GM23338 (cell line): ENCODE results near the gene MAPK9. TPM values are rescaled to one million over a fixed set of nuclear protein-coding genes. Genes with fewer than 3 reads are reported as not detected.

ENCODE experiments used
- ATAC-seq: fragments of 200-7000 bp; cut with Tn5 transposase; 3 replicates; pipeline ENCODE4 v1.9.1; 2020
- DNase-seq: peaks from one replicate; pipeline ENCODE4 v3.0.0-alpha.2; 2015; ENCODE audit warnings: low spot score
- H2AFZ ChIP-seq: fragments of 200-600 bp; sonication (generic); 2 replicates; pipeline ENCODE4 v1.8.0; 2016; ENCODE audit warnings: antibody characterized with exemption, mild to moderate bottlenecking, moderate library complexity
- H3F3A ChIP-seq: fragments of 200-600 bp; sonication (generic); replicated peaks from 2 replicates; pipeline ENCODE4 v1.8.0; 2017; ENCODE audit warnings: antibody characterized with exemption, mixed run types, low read depth
- H3K27ac ChIP-seq: fragments of 200-600 bp; sonication (generic); 2 replicates; pipeline ENCODE4 v1.6.1; 2016; ENCODE audit warnings: low read depth
- H3K27me3 ChIP-seq: fragments of 200-600 bp; sonication (generic); 2 replicates; pipeline ENCODE4 v1.8.0; 2016; ENCODE audit warnings: mild to moderate bottlenecking, mixed run types, moderate library complexity; ENCODE audit not compliant: insufficient read depth
- H3K36me3 ChIP-seq: fragments of 200-600 bp; sonication (generic); 2 replicates; pipeline ENCODE4 v1.8.0; 2016; ENCODE audit warnings: mild to moderate bottlenecking; ENCODE audit not compliant: insufficient read depth
- H3K4me1 ChIP-seq: fragments of 200-600 bp; sonication (generic); 2 replicates; pipeline ENCODE4 v1.8.0; 2016; ENCODE audit warnings: mild to moderate bottlenecking, moderate library complexity; ENCODE audit not compliant: insufficient read depth
- H3K4me2 ChIP-seq: fragments of 200-600 bp; sonication (generic); 2 replicates; pipeline ENCODE4 v1.7.1; 2017; ENCODE audit warnings: mixed run types
- H3K4me3 ChIP-seq: fragments of 200-600 bp; sonication (generic); 2 replicates; pipeline ENCODE4 v1.6.1; 2016; ENCODE audit warnings: mixed run types
- H3K79me2 ChIP-seq: fragments of 200-600 bp; sonication (generic); replicated peaks from 2 replicates; pipeline ENCODE4 v1.8.0; 2017; ENCODE audit warnings: mild to moderate bottlenecking; ENCODE audit not compliant: insufficient read depth
- H3K9me2 ChIP-seq: fragments of 200-600 bp; sonication (generic); 2 replicates; pipeline ENCODE4 v1.8.0; 2017; ENCODE audit not compliant: insufficient read depth
- H4K20me1 ChIP-seq: fragments of 200-600 bp; sonication (generic); replicated peaks from 2 replicates; pipeline ENCODE4 v1.8.0; 2017; ENCODE audit warnings: mild to moderate bottlenecking; ENCODE audit not compliant: insufficient read depth
- H3K27ac Mint-ChIP-seq: 2 replicates; pipeline ENCODE4 v1.8.0; 2020; ENCODE audit warnings: inconsistent platforms, mild to moderate bottlenecking, moderate library complexity, mixed read lengths
- H3K27me3 Mint-ChIP-seq: 3 replicates; pipeline ENCODE4 v1.8.0; 2022; ENCODE audit warnings: low read depth, mild to moderate bottlenecking, moderate library complexity, mixed read lengths, inconsistent platforms; ENCODE audit not compliant: insufficient read depth, poor library complexity
- H3K36me3 Mint-ChIP-seq: 3 replicates; pipeline ENCODE4 v1.8.0; 2021; ENCODE audit warnings: low read depth, mild to moderate bottlenecking, inconsistent platforms, moderate library complexity, mixed read lengths
- H3K4me1 Mint-ChIP-seq: 3 replicates; pipeline ENCODE4 v1.8.0; 2020; ENCODE audit warnings: mild to moderate bottlenecking, inconsistent platforms, mixed read lengths
- H3K4me3 Mint-ChIP-seq: 3 replicates; pipeline ENCODE4 v1.8.0; 2021; ENCODE audit warnings: moderate library complexity, mild to moderate bottlenecking, inconsistent platforms, mixed read lengths
- H3K9me3 Mint-ChIP-seq: 3 replicates; pipeline ENCODE4 v1.8.0; 2020; ENCODE audit warnings: moderate library complexity, mild to moderate bottlenecking, inconsistent platforms, mixed read lengths
- CREB1 ChIP-seq: fragments of 250-450 bp; sonication (Bioruptor Pico); IDR thresholded peaks from 2 replicates; pipeline ENCODE4 v1.5.0; 2020; ENCODE audit warnings: low read depth, mild to moderate bottlenecking, moderate library complexity
- EZH2 ChIP-seq: fragments of 200-600 bp; sonication (generic); IDR thresholded peaks from one replicate; pipeline ENCODE4 v1.8.0; 2017; ENCODE audit warnings: antibody characterized with exemption, mild to moderate bottlenecking, low read depth; ENCODE audit not compliant: unreplicated experiment
- EZH2phosphoT487 ChIP-seq: fragments of 200-600 bp; sonication (generic); IDR thresholded peaks from one replicate; pipeline ENCODE4 v1.8.1; 2018; ENCODE audit warnings: antibody characterized with exemption; ENCODE audit not compliant: unreplicated experiment
- JUNB ChIP-seq: IDR thresholded peaks from one replicate; pipeline ENCODE4 v1.6.1; 2016; ENCODE audit warnings: antibody characterized with exemption; ENCODE audit not compliant: unreplicated experiment
- NANOG ChIP-seq: IDR thresholded peaks from 2 replicates; pipeline ENCODE4 v1.6.1; 2016; ENCODE audit warnings: antibody characterized with exemption, borderline replicate concordance
- POLR2AphosphoS5 ChIP-seq: IDR thresholded peaks from 2 replicates; pipeline ENCODE4 v1.6.1; 2016; ENCODE audit warnings: antibody characterized with exemption, low read depth
- STAT1 ChIP-seq: IDR thresholded peaks from one replicate; pipeline ENCODE4 v1.6.1; 2016; ENCODE audit warnings: antibody characterized with exemption; ENCODE audit not compliant: unreplicated experiment
- ZNF114 ChIP-seq: fragments of 250-450 bp; sonication (Bioruptor Pico); IDR thresholded peaks from 2 replicates; pipeline ENCODE4 v1.5.0; 2020; ENCODE audit warnings: mild to moderate bottlenecking, moderate library complexity
- ZNF331 ChIP-seq: fragments of 250-450 bp; sonication (Bioruptor Pico); IDR thresholded peaks from 2 replicates; pipeline ENCODE4 v1.5.0; 2020; ENCODE audit warnings: low read depth, mild to moderate bottlenecking, moderate library complexity
- polyA plus RNA-seq: library from polyadenylated mRNA; unstranded; fragments of >200 nt; fragmentation: Nextera tagmentation; extraction: Ambion mirVana; gene quantifications from 2 replicates; pipeline ENCODE4 v1.2.1, GENCODE V29; 2016
- total RNA-seq: library from RNA; depleted of rRNA; stranded (reverse); fragments of >200 nt; shearing (Covaris generic); gene quantifications from 2 replicates; pipeline ENCODE4 v1.2.3, GENCODE V29; 2014
- TF ChIP-seq, protein P1 (sequence below): IDR thresholded peaks from 2 replicates; pipeline ENCODE4 v1.6.1; 2016; ENCODE audit warnings: antibody characterized with exemption
- TF ChIP-seq, protein P2 (sequence below): fragments of 250-450 bp; sonication (Bioruptor Pico); IDR thresholded peaks from 2 replicates; pipeline ENCODE4 v1.5.0; 2020; ENCODE audit warnings: mild to moderate bottlenecking, moderate library complexity
- TF ChIP-seq, protein P3 (sequence below): IDR thresholded peaks from one replicate; pipeline ENCODE4 v1.6.1; 2018; ENCODE audit warnings: antibody characterized with exemption; ENCODE audit not compliant: unreplicated experiment
- TF ChIP-seq, protein P4 (sequence below), 2 experiments: fragments of 200-600 bp in 1 of 2; sonication (generic) in 1 of 2; conservative IDR thresholded peaks; 2 replicates each; pipeline versions ENCODE4 v1.5.1 to v1.6.1; 2016 to 2017; ENCODE audit warnings: antibody characterized with exemption in 2 of 2, low read depth in 2 of 2, mild to moderate bottlenecking in 2 of 2, moderate library complexity in 1 of 2

MAPK9 gene
- total and polyA plus RNA-seq, 2 experiments from 2014 or later = 16.8 to 37.0 TPM

DNA sequence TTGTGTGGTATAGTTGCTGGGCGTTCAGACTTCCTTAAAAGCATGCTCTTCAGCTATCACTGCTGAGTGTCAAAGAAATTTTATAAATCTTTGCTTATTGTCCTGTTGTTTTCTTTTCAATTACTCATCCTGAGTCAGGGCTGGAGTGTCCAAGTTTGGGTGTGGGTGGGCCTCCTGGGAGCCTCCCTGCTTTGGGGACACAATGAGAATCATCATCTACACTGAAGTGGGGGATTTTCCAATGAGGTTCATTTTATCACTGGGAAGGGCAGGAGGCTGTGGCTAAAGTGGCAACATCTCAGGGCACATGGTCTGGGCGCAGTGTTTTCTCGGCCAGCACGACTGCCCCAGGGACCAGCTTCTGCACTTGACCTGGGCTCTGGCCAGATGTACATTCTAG is 41.8 kb upstream of the MAPK9 start:
- Histone ChIP-seq H3K4me3 (no peak overlapping the region), H3K4me2 (no peak overlapping the region), H2AFZ (no peak overlapping the region), H3K79me2 (peaks cover 19% of the 10 kb centered on the region), H3F3A (peaks cover 42% of the 10 kb centered on the region), H3K27me3 (no peaks in the 10 kb centered on the region), H3K4me1 (peaks cover 15% of the 10 kb centered on the region), H4K20me1 (no peaks in the 10 kb centered on the region), H3K27ac (peak overlapping the region; percentile 89), H3K9me2 (no peaks in the 10 kb centered on the region), H3K36me3 (peaks cover 67% of the 10 kb centered on the region)
- ATAC-seq = no peak
- no peak for DNase-seq
- peaks cover 97% of the 10 kb centered on the region for H3K36me3 Mint-ChIP-seq
- no peak overlapping the region for H3K4me3 Mint-ChIP-seq
- peaks cover 4% of the 10 kb centered on the region; the same call in 2 of the 3 replicates for H3K9me3 Mint-ChIP-seq
- peak overlapping the region; percentile 61 for H3K27ac Mint-ChIP-seq
- TF ChIP-seq POLR2AphosphoS5 (no peak), JUNB (no peak), EZH2phosphoT487 (no peak), STAT1 (no peak), ZNF114 (CRISPR knock-in tag) (no peak), EZH2 (no peak), CREB1 (no peak), ZNF331 (CRISPR knock-in tag) (no peak), NANOG (no peak)
- TF ChIP-seq, protein P1, sequence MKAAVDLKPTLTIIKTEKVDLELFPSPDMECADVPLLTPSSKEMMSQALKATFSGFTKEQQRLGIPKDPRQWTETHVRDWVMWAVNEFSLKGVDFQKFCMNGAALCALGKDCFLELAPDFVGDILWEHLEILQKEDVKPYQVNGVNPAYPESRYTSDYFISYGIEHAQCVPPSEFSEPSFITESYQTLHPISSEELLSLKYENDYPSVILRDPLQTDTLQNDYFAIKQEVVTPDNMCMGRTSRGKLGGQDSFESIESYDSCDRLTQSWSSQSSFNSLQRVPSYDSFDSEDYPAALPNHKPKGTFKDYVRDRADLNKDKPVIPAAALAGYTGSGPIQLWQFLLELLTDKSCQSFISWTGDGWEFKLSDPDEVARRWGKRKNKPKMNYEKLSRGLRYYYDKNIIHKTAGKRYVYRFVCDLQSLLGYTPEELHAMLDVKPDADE = no peak
- TF ChIP-seq, protein P2, sequence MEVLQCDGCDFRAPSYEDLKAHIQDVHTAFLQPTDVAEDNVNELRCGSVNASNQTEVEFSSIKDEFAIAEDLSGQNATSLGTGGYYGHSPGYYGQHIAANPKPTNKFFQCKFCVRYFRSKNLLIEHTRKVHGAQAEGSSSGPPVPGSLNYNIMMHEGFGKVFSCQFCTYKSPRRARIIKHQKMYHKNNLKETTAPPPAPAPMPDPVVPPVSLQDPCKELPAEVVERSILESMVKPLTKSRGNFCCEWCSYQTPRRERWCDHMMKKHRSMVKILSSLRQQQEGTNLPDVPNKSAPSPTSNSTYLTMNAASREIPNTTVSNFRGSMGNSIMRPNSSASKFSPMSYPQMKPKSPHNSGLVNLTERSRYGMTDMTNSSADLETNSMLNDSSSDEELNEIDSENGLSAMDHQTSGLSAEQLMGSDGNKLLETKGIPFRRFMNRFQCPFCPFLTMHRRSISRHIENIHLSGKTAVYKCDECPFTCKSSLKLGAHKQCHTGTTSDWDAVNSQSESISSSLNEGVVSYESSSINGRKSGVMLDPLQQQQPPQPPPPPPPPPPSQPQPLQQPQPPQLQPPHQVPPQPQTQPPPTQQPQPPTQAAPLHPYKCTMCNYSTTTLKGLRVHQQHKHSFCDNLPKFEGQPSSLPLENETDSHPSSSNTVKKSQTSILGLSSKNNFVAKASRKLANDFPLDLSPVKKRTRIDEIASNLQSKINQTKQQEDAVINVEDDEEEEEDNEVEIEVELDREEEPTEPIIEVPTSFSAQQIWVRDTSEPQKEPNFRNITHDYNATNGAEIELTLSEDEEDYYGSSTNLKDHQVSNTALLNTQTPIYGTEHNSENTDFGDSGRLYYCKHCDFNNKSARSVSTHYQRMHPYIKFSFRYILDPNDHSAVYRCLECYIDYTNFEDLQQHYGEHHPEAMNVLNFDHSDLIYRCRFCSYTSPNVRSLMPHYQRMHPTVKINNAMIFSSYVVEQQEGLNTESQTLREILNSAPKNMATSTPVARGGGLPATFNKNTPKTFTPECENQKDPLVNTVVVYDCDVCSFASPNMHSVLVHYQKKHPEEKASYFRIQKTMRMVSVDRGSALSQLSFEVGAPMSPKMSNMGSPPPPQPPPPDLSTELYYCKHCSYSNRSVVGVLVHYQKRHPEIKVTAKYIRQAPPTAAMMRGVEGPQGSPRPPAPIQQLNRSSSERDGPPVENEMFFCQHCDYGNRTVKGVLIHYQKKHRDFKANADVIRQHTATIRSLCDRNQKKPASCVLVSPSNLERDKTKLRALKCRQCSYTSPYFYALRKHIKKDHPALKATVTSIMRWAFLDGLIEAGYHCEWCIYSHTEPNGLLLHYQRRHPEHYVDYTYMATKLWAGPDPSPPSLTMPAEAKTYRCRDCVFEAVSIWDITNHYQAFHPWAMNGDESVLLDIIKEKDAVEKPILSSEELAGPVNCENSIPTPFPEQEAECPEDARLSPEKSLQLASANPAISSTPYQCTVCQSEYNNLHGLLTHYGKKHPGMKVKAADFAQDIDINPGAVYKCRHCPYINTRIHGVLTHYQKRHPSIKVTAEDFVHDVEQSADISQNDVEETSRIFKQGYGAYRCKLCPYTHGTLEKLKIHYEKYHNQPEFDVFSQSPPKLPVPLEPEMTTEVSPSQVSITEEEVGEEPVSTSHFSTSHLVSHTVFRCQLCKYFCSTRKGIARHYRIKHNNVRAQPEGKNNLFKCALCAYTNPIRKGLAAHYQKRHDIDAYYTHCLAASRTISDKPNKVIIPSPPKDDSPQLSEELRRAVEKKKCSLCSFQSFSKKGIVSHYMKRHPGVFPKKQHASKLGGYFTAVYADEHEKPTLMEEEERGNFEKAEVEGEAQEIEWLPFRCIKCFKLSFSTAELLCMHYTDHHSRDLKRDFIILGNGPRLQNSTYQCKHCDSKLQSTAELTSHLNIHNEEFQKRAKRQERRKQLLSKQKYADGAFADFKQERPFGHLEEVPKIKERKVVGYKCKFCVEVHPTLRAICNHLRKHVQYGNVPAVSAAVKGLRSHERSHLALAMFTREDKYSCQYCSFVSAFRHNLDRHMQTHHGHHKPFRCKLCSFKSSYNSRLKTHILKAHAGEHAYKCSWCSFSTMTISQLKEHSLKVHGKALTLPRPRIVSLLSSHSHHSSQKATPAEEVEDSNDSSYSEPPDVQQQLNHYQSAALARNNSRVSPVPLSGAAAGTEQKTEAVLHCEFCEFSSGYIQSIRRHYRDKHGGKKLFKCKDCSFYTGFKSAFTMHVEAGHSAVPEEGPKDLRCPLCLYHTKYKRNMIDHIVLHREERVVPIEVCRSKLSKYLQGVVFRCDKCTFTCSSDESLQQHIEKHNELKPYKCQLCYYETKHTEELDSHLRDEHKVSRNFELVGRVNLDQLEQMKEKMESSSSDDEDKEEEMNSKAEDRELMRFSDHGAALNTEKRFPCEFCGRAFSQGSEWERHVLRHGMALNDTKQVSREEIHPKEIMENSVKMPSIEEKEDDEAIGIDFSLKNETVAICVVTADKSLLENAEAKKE (CRISPR knock-in tag) = no peak
- TF ChIP-seq, protein P3, sequence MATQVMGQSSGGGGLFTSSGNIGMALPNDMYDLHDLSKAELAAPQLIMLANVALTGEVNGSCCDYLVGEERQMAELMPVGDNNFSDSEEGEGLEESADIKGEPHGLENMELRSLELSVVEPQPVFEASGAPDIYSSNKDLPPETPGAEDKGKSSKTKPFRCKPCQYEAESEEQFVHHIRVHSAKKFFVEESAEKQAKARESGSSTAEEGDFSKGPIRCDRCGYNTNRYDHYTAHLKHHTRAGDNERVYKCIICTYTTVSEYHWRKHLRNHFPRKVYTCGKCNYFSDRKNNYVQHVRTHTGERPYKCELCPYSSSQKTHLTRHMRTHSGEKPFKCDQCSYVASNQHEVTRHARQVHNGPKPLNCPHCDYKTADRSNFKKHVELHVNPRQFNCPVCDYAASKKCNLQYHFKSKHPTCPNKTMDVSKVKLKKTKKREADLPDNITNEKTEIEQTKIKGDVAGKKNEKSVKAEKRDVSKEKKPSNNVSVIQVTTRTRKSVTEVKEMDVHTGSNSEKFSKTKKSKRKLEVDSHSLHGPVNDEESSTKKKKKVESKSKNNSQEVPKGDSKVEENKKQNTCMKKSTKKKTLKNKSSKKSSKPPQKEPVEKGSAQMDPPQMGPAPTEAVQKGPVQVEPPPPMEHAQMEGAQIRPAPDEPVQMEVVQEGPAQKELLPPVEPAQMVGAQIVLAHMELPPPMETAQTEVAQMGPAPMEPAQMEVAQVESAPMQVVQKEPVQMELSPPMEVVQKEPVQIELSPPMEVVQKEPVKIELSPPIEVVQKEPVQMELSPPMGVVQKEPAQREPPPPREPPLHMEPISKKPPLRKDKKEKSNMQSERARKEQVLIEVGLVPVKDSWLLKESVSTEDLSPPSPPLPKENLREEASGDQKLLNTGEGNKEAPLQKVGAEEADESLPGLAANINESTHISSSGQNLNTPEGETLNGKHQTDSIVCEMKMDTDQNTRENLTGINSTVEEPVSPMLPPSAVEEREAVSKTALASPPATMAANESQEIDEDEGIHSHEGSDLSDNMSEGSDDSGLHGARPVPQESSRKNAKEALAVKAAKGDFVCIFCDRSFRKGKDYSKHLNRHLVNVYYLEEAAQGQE = no peak
- TF ChIP-seq, protein P4, sequence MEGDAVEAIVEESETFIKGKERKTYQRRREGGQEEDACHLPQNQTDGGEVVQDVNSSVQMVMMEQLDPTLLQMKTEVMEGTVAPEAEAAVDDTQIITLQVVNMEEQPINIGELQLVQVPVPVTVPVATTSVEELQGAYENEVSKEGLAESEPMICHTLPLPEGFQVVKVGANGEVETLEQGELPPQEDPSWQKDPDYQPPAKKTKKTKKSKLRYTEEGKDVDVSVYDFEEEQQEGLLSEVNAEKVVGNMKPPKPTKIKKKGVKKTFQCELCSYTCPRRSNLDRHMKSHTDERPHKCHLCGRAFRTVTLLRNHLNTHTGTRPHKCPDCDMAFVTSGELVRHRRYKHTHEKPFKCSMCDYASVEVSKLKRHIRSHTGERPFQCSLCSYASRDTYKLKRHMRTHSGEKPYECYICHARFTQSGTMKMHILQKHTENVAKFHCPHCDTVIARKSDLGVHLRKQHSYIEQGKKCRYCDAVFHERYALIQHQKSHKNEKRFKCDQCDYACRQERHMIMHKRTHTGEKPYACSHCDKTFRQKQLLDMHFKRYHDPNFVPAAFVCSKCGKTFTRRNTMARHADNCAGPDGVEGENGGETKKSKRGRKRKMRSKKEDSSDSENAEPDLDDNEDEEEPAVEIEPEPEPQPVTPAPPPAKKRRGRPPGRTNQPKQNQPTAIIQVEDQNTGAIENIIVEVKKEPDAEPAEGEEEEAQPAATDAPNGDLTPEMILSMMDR (conservative IDR thresholded peaks at IDR 0.05; ENCODE audit: low read depth in 2 of 2) = no peak
- peaks cover 29% of the 10 kb centered on the region for H3K4me1 Mint-ChIP-seq
- H3K27me3 Mint-ChIP-seq = peaks cover 20% of the 10 kb centered on the region
